H1 (cell line): ENCODE results near the gene MFAP5. TPM values are rescaled to one million over a fixed set of nuclear protein-coding genes. Genes with fewer than 3 reads are reported as not detected.

Experiments used
- CTCF ChIA-PET: fragments of 300-600 bp; sonication (Branson Sonifier 250); formaldehyde crosslinking; loops from one replicate; lab custom pipeline; 2021; ENCODE audit not compliant: partially characterized antibody; lab: Charles Lee
- POLR2A ChIA-PET: fragments of 300-600 bp; sonication (Branson Sonifier 250); formaldehyde crosslinking; loops from one replicate; lab custom pipeline; 2021; ENCODE audit warnings: inconsistent platforms; ENCODE audit not compliant: partially characterized antibody; lab: Charles Lee
- DNase-seq, 2 experiments: peaks; one replicate each; pipeline versions ENCODE4 v3.0.0 to v3.0.0-alpha.2; 2010 to 2022; ENCODE audit warnings: low spot score in 2 of 2, low read depth in 1 of 2, mixed read lengths in 1 of 2
- FAIRE-seq: peaks from 2 replicates; lab custom pipeline; 2011; peaks lifted over from hg19 to GRCh38; lab: Jason Lieb, UNC
- H2AFZ ChIP-seq: 2 replicates; pipeline ENCODE4 v1.8.1; 2012; ENCODE audit warnings: low read length, inconsistent platforms
- H2AK5ac ChIP-seq: 2 replicates; pipeline ENCODE4 v1.6.1; 2013; ENCODE audit warnings: low read depth, low read length
- H2BK120ac ChIP-seq: replicated peaks from 2 replicates; pipeline ENCODE3; 2013; ENCODE audit warnings: low read depth, low read length, inconsistent platforms
- H2BK12ac ChIP-seq: 2 replicates; pipeline ENCODE4 v1.6.1; 2013; ENCODE audit warnings: low read depth, low read length
- H2BK15ac ChIP-seq: 2 replicates; pipeline ENCODE4 v1.6.1; 2013; ENCODE audit warnings: low read length
- H2BK20ac ChIP-seq: 2 replicates; pipeline ENCODE4 v1.6.1; 2013; ENCODE audit warnings: low read length
- H2BK5ac ChIP-seq: 2 replicates; pipeline ENCODE4 v1.6.1; 2013; ENCODE audit warnings: low read depth, low read length
- H3K14ac ChIP-seq: 2 replicates; pipeline ENCODE4 v1.6.1; 2013; ENCODE audit warnings: inconsistent platforms; ENCODE audit not compliant: insufficient read length
- H3K18ac ChIP-seq: 2 replicates; pipeline ENCODE4 v1.6.1; 2013; ENCODE audit warnings: low read length; ENCODE audit errors: extremely low read depth
- H3K23ac ChIP-seq: 2 replicates; pipeline ENCODE4 v1.6.1; 2013; ENCODE audit warnings: inconsistent platforms; ENCODE audit not compliant: insufficient read length
- H3K23me2 ChIP-seq: 2 replicates; pipeline ENCODE4 v1.6.1; 2013; ENCODE audit warnings: low read depth, low read length
- H3K27ac ChIP-seq: 2 replicates; pipeline ENCODE4 v1.6.1; 2011; ENCODE audit warnings: low read depth, low read length, inconsistent platforms
- H3K27me3 ChIP-seq, 4 experiments: replicated peaks in 1 of 4; 1 replicate in 1 of 4; 2 replicates in 3 of 4; pipeline versions ENCODE4 v1.6.1 to v1.8.1; 2011 to 2013; ENCODE audit warnings: low read length in 3 of 4, mild to moderate bottlenecking in 3 of 4, inconsistent platforms in 2 of 4, mixed read lengths in 2 of 4, moderate library complexity in 1 of 4; ENCODE audit not compliant: control insufficient read depth in 3 of 4, insufficient read depth in 3 of 4; ENCODE audit errors: extremely low read depth in 1 of 4
- H3K36me3 ChIP-seq, 4 experiments: 2 replicates each; pipeline versions ENCODE4 v1.6.1 to v1.8.1; 2011 to 2013; ENCODE audit warnings: mild to moderate bottlenecking in 4 of 4, low read length in 3 of 4, moderate library complexity in 2 of 4, control low read depth in 1 of 4, inconsistent platforms in 1 of 4; ENCODE audit not compliant: insufficient read depth in 4 of 4, control insufficient read depth in 2 of 4
- H3K4ac ChIP-seq: replicated peaks from 2 replicates; pipeline ENCODE3; 2013; ENCODE audit warnings: low read length, low read depth, mixed read lengths, inconsistent platforms; ENCODE audit not compliant: insufficient read length
- H3K4me1 ChIP-seq, 4 experiments: replicated peaks in 1 of 4; 1 replicate in 1 of 4; 2 replicates in 3 of 4; pipeline versions ENCODE4 v1.6.1 to v1.8.1; 2011 to 2013; ENCODE audit warnings: low read length in 3 of 4, inconsistent platforms in 2 of 4, mixed read lengths in 1 of 4; ENCODE audit not compliant: insufficient read depth in 4 of 4, control insufficient read depth in 3 of 4
- H3K4me2 ChIP-seq, 2 experiments: 2 replicates each; pipeline versions ENCODE4 v1.6.1 to v1.8.1; 2011 to 2013; ENCODE audit warnings: low read depth in 2 of 2, low read length in 2 of 2, control low read depth in 1 of 2, inconsistent platforms in 1 of 2, mild to moderate bottlenecking in 1 of 2; ENCODE audit not compliant: insufficient read depth in 1 of 2
- H3K4me3 ChIP-seq, 4 experiments: fragments of 200-600, 300-600 bp in 1 of 4; sonication (generic), shearing (Covaris generic), sonication (Bioruptor Twin) in 1 of 4; 2 replicates each; pipeline versions ENCODE4 v1.5.1 to v1.8.1; 2011 to 2016; ENCODE audit warnings: low read length in 4 of 4, low read depth in 3 of 4, control low read depth in 2 of 4, inconsistent platforms in 2 of 4, mild to moderate bottlenecking in 2 of 4, mixed read lengths in 1 of 4, moderate library complexity in 1 of 4; ENCODE audit not compliant: insufficient read depth in 2 of 4; ENCODE audit errors: extremely low read depth in 1 of 4
- H3K56ac ChIP-seq: replicated peaks from 2 replicates; pipeline ENCODE3; 2013; ENCODE audit warnings: low read depth, mild to moderate bottlenecking, mixed read lengths, low read length, inconsistent platforms; ENCODE audit not compliant: insufficient read length
- H3K79me1 ChIP-seq: 2 replicates; pipeline ENCODE4 v1.6.1; 2013; ENCODE audit warnings: low read depth, low read length, control low read depth
- H3K79me2 ChIP-seq, 2 experiments: 2 replicates each; pipeline versions ENCODE4 v1.6.1 to v1.8.1; 2012 to 2013; ENCODE audit warnings: low read length in 2 of 2, mild to moderate bottlenecking in 2 of 2, inconsistent platforms in 1 of 2; ENCODE audit not compliant: insufficient read depth in 2 of 2, control insufficient read depth in 1 of 2
- H3K9ac ChIP-seq, 4 experiments: replicated peaks in 1 of 4; 1 replicate in 1 of 4; 2 replicates in 3 of 4; pipeline versions ENCODE4 v1.6.1 to v1.8.1; 2011 to 2013; ENCODE audit warnings: low read depth in 3 of 4, low read length in 3 of 4, control low read depth in 2 of 4, mild to moderate bottlenecking in 2 of 4, moderate library complexity in 2 of 4, inconsistent platforms in 1 of 4; ENCODE audit errors: extremely low read depth in 1 of 4
- H3K9me3 ChIP-seq, 2 experiments: 2 replicates each; pipeline versions ENCODE4 v1.6.1 to v1.8.1; 2012 to 2013; ENCODE audit warnings: mild to moderate bottlenecking in 2 of 2, moderate library complexity in 2 of 2, control low read depth in 1 of 2, inconsistent platforms in 1 of 2, low read depth in 1 of 2, low read length in 1 of 2, mixed read lengths in 1 of 2; ENCODE audit not compliant: insufficient read depth in 2 of 2
- H4K20me1 ChIP-seq, 2 experiments: replicated peaks in 1 of 2; 2 replicates each; pipeline versions ENCODE3 to v1.8.1; 2011 to 2013; ENCODE audit warnings: inconsistent platforms in 2 of 2, low read length in 2 of 2, mild to moderate bottlenecking in 1 of 2; ENCODE audit not compliant: insufficient read depth in 2 of 2, control insufficient read depth in 1 of 2
- H4K5ac ChIP-seq: 2 replicates; pipeline ENCODE4 v1.6.1; 2013; ENCODE audit warnings: low read length, low read depth, mixed read lengths, inconsistent platforms; ENCODE audit not compliant: insufficient read length
- H4K8ac ChIP-seq: 2 replicates; pipeline ENCODE4 v1.8.0; 2013; ENCODE audit warnings: mild to moderate bottlenecking, moderate library complexity, low read length, inconsistent platforms; ENCODE audit not compliant: insufficient read depth; ENCODE audit errors: extremely low read depth
- H4K91ac ChIP-seq: replicated peaks from 2 replicates; pipeline ENCODE3; 2013; ENCODE audit warnings: low read length, mixed read lengths, inconsistent platforms; ENCODE audit not compliant: insufficient read length
- E2F6 ChIP-seq: IDR thresholded peaks from 2 replicates; pipeline ENCODE4 v1.6.1; 2012; ENCODE audit warnings: inconsistent platforms
- FOSL1 ChIP-seq: IDR thresholded peaks from 2 replicates; pipeline ENCODE4 v1.6.1; 2011; ENCODE audit warnings: mild to moderate bottlenecking, low read depth, low read length, moderate library complexity; ENCODE audit not compliant: insufficient read depth
- HDAC6 ChIP-seq: IDR thresholded peaks from one replicate; pipeline ENCODE4 v1.7.1; 2012; ENCODE audit warnings: low read depth, mild to moderate bottlenecking, inconsistent platforms, low read length, moderate library complexity
- NRF1 ChIP-seq: IDR thresholded peaks from 2 replicates; pipeline ENCODE4 v1.6.1; 2011; ENCODE audit warnings: mild to moderate bottlenecking, low read depth, low read length, improper control_type of control experiment
- PHF8 ChIP-seq: fragments of 200-600 bp; sonication (generic); conservative IDR thresholded peaks from 2 replicates; pipeline ENCODE4 v1.7.1; 2012; ENCODE audit warnings: low read depth, mild to moderate bottlenecking, inconsistent platforms, low read length, moderate library complexity
- SIRT6 ChIP-seq: IDR thresholded peaks from one replicate; pipeline ENCODE4 v1.7.1; 2012; ENCODE audit warnings: low read length, inconsistent platforms
- SP2 ChIP-seq: IDR thresholded peaks from 2 replicates; pipeline ENCODE4 v1.6.1; 2012; ENCODE audit warnings: mild to moderate bottlenecking, low read length, inconsistent platforms
- TAF1 ChIP-seq: IDR thresholded peaks from 2 replicates; pipeline ENCODE4 v1.6.1; 2011; ENCODE audit warnings: mild to moderate bottlenecking, low read depth, low read length
- USF2 ChIP-seq: IDR thresholded peaks from 2 replicates; pipeline ENCODE4 v1.6.1; 2011; ENCODE audit warnings: low read length, improper control_type of control experiment
- WGBS, 2 experiments: shearing (Covaris generic) in 1 of 2; methylation state at CpG; one replicate each; pipeline versions ENCODE4 v1.1.6 to v1.1.7; 2013 to 2015; ENCODE audit warnings: low lambda C conversion rate in 2 of 2, mixed read lengths in 2 of 2, inconsistent platforms in 1 of 2, low coverage in 1 of 2, missing lambda C conversion rate in 1 of 2; ENCODE audit not compliant: insufficient replicate concordance in 2 of 2, insufficient coverage in 1 of 2, insufficient read length in 1 of 2; ENCODE audit errors: extremely low coverage in 1 of 2, missing lambda C conversion rate in 1 of 2; 5-methylcytosine and 5-hydroxymethylcytosine counted together
- long read RNA-seq, 2 experiments: library from RNA in 1 of 2; library from capped mRNA in 1 of 2; stranded (forward); transcript quantifications; one replicate each; pipeline ENCODE4 v2.0.0, GENCODE V29; 2021; ENCODE audit warnings: inconsistent platforms in 1 of 2
- polyA minus RNA-seq, 3 experiments: library from RNA; depleted of rRNA, polyadenylated mRNA; stranded (reverse); fragments of >200 nt; gene quantifications; 1 replicate in 2 of 3; 2 replicates in 1 of 3; pipeline ENCODE4 v1.2.3, GENCODE V29; 2011
- polyA plus RNA-seq, 7 experiments: library from polyadenylated mRNA; depleted of rRNA in 3 of 7; stranded (reverse) in 5 of 7; unstranded in 2 of 7; fragments of >200 nt in 5 of 7; fragments of 200-250 nt in 2 of 7; gene quantifications; 1 replicate in 5 of 7; 2 replicates in 1 of 7; 4 replicates in 1 of 7; pipeline versions ENCODE4 v1.2.1 to v1.2.3, GENCODE V29; 2011 to 2013; ENCODE audit warnings: missing spikeins in 2 of 7, mixed read lengths in 2 of 7
- total RNA-seq: library from RNA; stranded (reverse); fragmentation: NEBNext Ultra II Directional; extraction: Animal tissue kit (Norgen Biotek cat#: 25700); gene quantifications from 2 replicates; pipeline ENCODE4 v1.2.1, GENCODE V29; 2021
- TF ChIP-seq, protein P1 (sequence below): IDR thresholded peaks from 2 replicates; pipeline ENCODE4 v1.6.1; 2011; ENCODE audit warnings: low read depth, mild to moderate bottlenecking, low read length; ENCODE audit not compliant: insufficient read depth

MFAP5 gene
- total RNA-seq (0.86 TPM in 1 of 2 replicates, not detected in the other), polyA plus RNA-seq (2011; rRNA removed) (0.46 and 0.60 TPM in 2 replicates), polyA minus RNA-seq (2011; rRNA and poly(A)+ RNA removed) (0.98 and 2.0 TPM in 2 replicates)
- polyA plus RNA-seq (2011; cell fraction: cytosol; rRNA removed) = 0.34 TPM
- 0.44 TPM for polyA plus RNA-seq (2011; cell fraction: nucleus; rRNA removed)
- 0.35 to 0.64 TPM (median 0.52 TPM) in 3 of 4 replicates, not detected in the other for polyA plus RNA-seq (2012, experiment 1 of 2)
- polyA plus RNA-seq (2012, experiment 2 of 2) = not detected
- polyA plus RNA-seq (2013, experiment 1 of 2) = 0.85 TPM
- 1.1 TPM for polyA plus RNA-seq (2013, experiment 2 of 2)
- polyA minus RNA-seq (2011; cell fraction: cytosol; rRNA and poly(A)+ RNA removed) = not detected
- polyA minus RNA-seq (2011; cell fraction: nucleus; rRNA and poly(A)+ RNA removed) = 2.5 TPM
- long read RNA-seq, experiment 1 = 0 reads
- long read RNA-seq, experiment 2 = 0 reads

GRCh38 chr12:8662593-8662992 is at the start of gene MFAP5:
Gene MFAP5, minus strand, starts transcription at chr12:8662826. Its CDS starts 722 bp downstream, at chr12:8662104.
- H2BK5ac ChIP-seq = no peak within 1 kb of the TSS
- no peak for FAIRE-seq
- TF ChIP-seq SIRT6 = no peak
- TF ChIP-seq USF2 = no peak
- TF ChIP-seq, protein P1, sequence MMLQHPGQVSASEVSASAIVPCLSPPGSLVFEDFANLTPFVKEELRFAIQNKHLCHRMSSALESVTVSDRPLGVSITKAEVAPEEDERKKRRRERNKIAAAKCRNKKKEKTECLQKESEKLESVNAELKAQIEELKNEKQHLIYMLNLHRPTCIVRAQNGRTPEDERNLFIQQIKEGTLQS = no peak
- no peak for TF ChIP-seq FOSL1
- no peak for TF ChIP-seq TAF1
- no peak for TF ChIP-seq HDAC6
- no peak for TF ChIP-seq PHF8
- no peak for TF ChIP-seq SP2
- TF ChIP-seq NRF1 = no peak
- no peak for TF ChIP-seq E2F6

More at GRCh38 chr12:8662593-8662992, at the start of gene MFAP5:
- no peaks in the 10 kb centered on the region for H3K79me2 ChIP-seq
- H3K4me3 ChIP-seq = no peak within 1 kb of the TSS
- H4K5ac ChIP-seq = no peak within 1 kb of the TSS
- H2BK120ac ChIP-seq = no peak within 1 kb of the TSS
- H4K8ac ChIP-seq = no peak within 1 kb of the TSS
- H4K20me1 ChIP-seq = no peaks in the 10 kb centered on the region
- no peak within 1 kb of the TSS for H2AK5ac ChIP-seq
- H3K9ac ChIP-seq = no peak within 1 kb of the TSS
- no peak within 1 kb of the TSS for H3K4ac ChIP-seq
- no peak within 1 kb of the TSS for H4K91ac ChIP-seq
- H3K4me2 ChIP-seq = no peak within 1 kb of the TSS
- H3K4me1 ChIP-seq = no peaks in the 10 kb centered on the region; a peak in 1 of 7 replicates
- WGBS, 2 experiments = 88% methylated on average over 6 of the region's 6 CpGs; no CpG with 5 or more reads in 1 of the 2 experiments
- DNase-seq = no peak
- H3K56ac ChIP-seq = no peak within 1 kb of the TSS
- no peaks in the 10 kb centered on the region for H3K27me3 ChIP-seq
- H3K79me1 ChIP-seq = no peaks in the 10 kb centered on the region
- H2BK20ac ChIP-seq = no peak within 1 kb of the TSS
- no peaks in the 10 kb centered on the region for H3K23me2 ChIP-seq
- no peak within 1 kb of the TSS for H3K18ac ChIP-seq
- POLR2A ChIA-PET = no interaction called here
- no peaks in the 10 kb centered on the region for H3K9me3 ChIP-seq
- peak within 1 kb of the TSS; percentile 89; the same call in 1 of the 2 replicates for H2AFZ ChIP-seq
- H3K27ac ChIP-seq = no peak within 1 kb of the TSS
- CTCF ChIA-PET = interaction anchor here (0.6 to 1.3 kb wide), 3 partner anchors 44 to 228 kb away, joined by 3 read pairs; no protein-coding TSS in a partner anchor
- no peaks in the 10 kb centered on the region for H3K36me3 ChIP-seq
- peak within 1 kb of the TSS; percentile 20; the same call in 1 of the 2 replicates for H2BK12ac ChIP-seq
- no peak within 1 kb of the TSS for H3K14ac ChIP-seq
- no peak within 1 kb of the TSS for H2BK15ac ChIP-seq
- no peak within 1 kb of the TSS for H3K23ac ChIP-seq
